SK-N-SH (cell line): Measurements from ENCODE around the gene TUBD1. TPM values are rescaled to one million over a fixed set of nuclear protein-coding genes. Genes with fewer than 3 reads are reported as not detected.
"Not testable (repeated sequence)": the region's sequence is repeated elsewhere in the genome, so short reads cannot be mapped to it uniquely, and the experiment has no call there.

Source experiments
- CTCF ChIA-PET: fragments of 300-600, 350-600 bp; formaldehyde crosslinking; extraction: SDS; loops from one replicate; lab custom pipeline; 2021; lab: Yijun Ruan, JAX
- POLR2A ChIA-PET: fragments of 350-600 bp; sonication (Branson Sonifier 250); formaldehyde crosslinking; extraction: SDS; loops from one replicate; lab custom pipeline; 2020; ENCODE audit warnings: antibody characterized with exemption, inconsistent platforms; lab: Yijun Ruan, JAX
- DNase-seq: peaks from one replicate; pipeline ENCODE4 v3.0.0; 2012
- H2AFZ ChIP-seq: fragments of 200-600 bp; sonication (generic); 2 replicates; pipeline ENCODE4 v1.8.1; 2016; ENCODE audit warnings: antibody characterized with exemption, mild to moderate bottlenecking, low read depth
- H3F3A ChIP-seq: fragments of 200-600 bp; sonication (generic); replicated peaks from 2 replicates; pipeline ENCODE3; 2016; ENCODE audit warnings: antibody characterized with exemption, mild to moderate bottlenecking; ENCODE audit not compliant: insufficient read depth
- H3K27ac ChIP-seq, 2 experiments: fragments of 200-500 bp in 1 of 2; fragments of 200-600 bp in 1 of 2; sonication (Bioruptor generic) in 1 of 2; sonication (generic), shearing (Covaris generic) in 1 of 2; 2 replicates each; pipeline versions ENCODE4 v1.5.1 to v1.6.1; 2014 to 2016; ENCODE audit warnings: low read depth in 2 of 2, inconsistent platforms in 1 of 2, low read length in 1 of 2, mild to moderate bottlenecking in 1 of 2, mixed read lengths in 1 of 2
- H3K27me3 ChIP-seq: fragments of 200-600 bp; sonication (generic), shearing (Covaris generic); 2 replicates; pipeline ENCODE4 v1.6.1; 2016; ENCODE audit warnings: mixed run types; ENCODE audit not compliant: insufficient read depth
- H3K36me3 ChIP-seq, 2 experiments: fragments of 200-500 bp in 1 of 2; fragments of 200-600 bp in 1 of 2; sonication (Bioruptor generic) in 1 of 2; sonication (generic) in 1 of 2; replicated peaks in 1 of 2; 2 replicates each; pipeline versions ENCODE3 to v1.5.1; 2014 to 2016; ENCODE audit warnings: low read length in 1 of 2, mild to moderate bottlenecking in 1 of 2; ENCODE audit not compliant: insufficient read depth in 2 of 2, control insufficient read depth in 1 of 2
- H3K4me1 ChIP-seq, 2 experiments: fragments of 200-500 bp in 1 of 2; fragments of 200-600 bp in 1 of 2; sonication (Bioruptor generic) in 1 of 2; sonication (generic), shearing (Covaris generic) in 1 of 2; 2 replicates each; pipeline versions ENCODE4 v1.5.1 to v1.6.1; 2014 to 2016; ENCODE audit warnings: low read depth in 1 of 2, low read length in 1 of 2, mixed run types in 1 of 2; ENCODE audit not compliant: insufficient read depth in 2 of 2, control insufficient read depth in 1 of 2
- H3K4me2 ChIP-seq: fragments of 200-600 bp; sonication (generic), shearing (Covaris generic); 2 replicates; pipeline ENCODE4 v1.6.1; 2017; ENCODE audit warnings: mixed run types
- H3K4me3 ChIP-seq, 2 experiments: fragments of 200-500 bp in 1 of 2; fragments of 200-600 bp in 1 of 2; sonication (Bioruptor generic) in 1 of 2; sonication (generic), shearing (Covaris generic) in 1 of 2; 2 replicates each; pipeline versions ENCODE4 v1.5.1 to v1.8.1; 2014 to 2016; ENCODE audit warnings: low read depth in 2 of 2, inconsistent platforms in 1 of 2, low read length in 1 of 2, mild to moderate bottlenecking in 1 of 2, mixed read lengths in 1 of 2, moderate library complexity in 1 of 2
- H3K79me2 ChIP-seq: fragments of 200-600 bp; sonication (generic); 2 replicates; pipeline ENCODE4 v1.8.1; 2017; ENCODE audit warnings: mild to moderate bottlenecking; ENCODE audit not compliant: insufficient read depth
- H3K9ac ChIP-seq: fragments of 200-600 bp; sonication (generic); 2 replicates; pipeline ENCODE4 v1.6.1; 2017; ENCODE audit warnings: mixed run types
- H3K9me2 ChIP-seq: fragments of 200-600 bp; sonication (generic); 2 replicates; pipeline ENCODE4 v1.6.1; 2017; ENCODE audit warnings: mixed run types
- H3K9me3 ChIP-seq: fragments of 200-600 bp; sonication (generic); 2 replicates; pipeline ENCODE4 v1.6.1; 2017; ENCODE audit warnings: mixed run types, mild to moderate bottlenecking, moderate library complexity
- H4K20me1 ChIP-seq: fragments of 200-600 bp; sonication (generic); 2 replicates; pipeline ENCODE4 v1.6.1; 2017; ENCODE audit warnings: mild to moderate bottlenecking, mixed run types; ENCODE audit not compliant: insufficient read depth
- GABPA ChIP-seq: IDR thresholded peaks from 2 replicates; pipeline ENCODE4 v1.4.0; 2012; ENCODE audit warnings: low read depth, mild to moderate bottlenecking
- MAX ChIP-seq: IDR thresholded peaks from 2 replicates; pipeline ENCODE4 v1.4.0; 2012; ENCODE audit warnings: low read depth
- POLR2AphosphoS5 ChIP-seq: IDR thresholded peaks from 2 replicates; pipeline ENCODE4 v1.6.1; 2012; ENCODE audit warnings: low read depth, low read length
- TEAD4 ChIP-seq: IDR thresholded peaks from 2 replicates; pipeline ENCODE4 v1.4.0; 2012; ENCODE audit warnings: mild to moderate bottlenecking, borderline replicate concordance; ENCODE audit not compliant: insufficient read depth
- YY1 ChIP-seq: IDR thresholded peaks from 2 replicates; pipeline ENCODE4 v1.4.0; 2012; ENCODE audit warnings: low read depth, mild to moderate bottlenecking
- WGBS: methylation state at CpG from one replicate; pipeline ENCODE4 v1.1.6; 2017; ENCODE audit warnings: low lambda C conversion rate; 5-methylcytosine and 5-hydroxymethylcytosine counted together
- polyA plus RNA-seq, 3 experiments: library from polyadenylated mRNA; depleted of rRNA; stranded (reverse); fragments of >200 nt; gene quantifications; 2 replicates each; pipeline ENCODE4 v1.2.3, GENCODE V29; 2012
- TF ChIP-seq, protein P1 (sequence below): IDR thresholded peaks from 2 replicates; pipeline ENCODE4 v1.4.0; 2012; ENCODE audit warnings: low read depth, borderline replicate concordance
- TF ChIP-seq, protein P2 (sequence below): fragments of 150-350 bp; IDR thresholded peaks from 2 replicates; pipeline ENCODE4 v1.6.1; 2017; ENCODE audit warnings: antibody characterized with exemption, low read length, low read depth, borderline replicate concordance

The TUBD1 gene
- polyA plus RNA-seq, 1 of the 3 experiments (the other 2 are of a cell fraction), result 3.2 TPM

DNA sequence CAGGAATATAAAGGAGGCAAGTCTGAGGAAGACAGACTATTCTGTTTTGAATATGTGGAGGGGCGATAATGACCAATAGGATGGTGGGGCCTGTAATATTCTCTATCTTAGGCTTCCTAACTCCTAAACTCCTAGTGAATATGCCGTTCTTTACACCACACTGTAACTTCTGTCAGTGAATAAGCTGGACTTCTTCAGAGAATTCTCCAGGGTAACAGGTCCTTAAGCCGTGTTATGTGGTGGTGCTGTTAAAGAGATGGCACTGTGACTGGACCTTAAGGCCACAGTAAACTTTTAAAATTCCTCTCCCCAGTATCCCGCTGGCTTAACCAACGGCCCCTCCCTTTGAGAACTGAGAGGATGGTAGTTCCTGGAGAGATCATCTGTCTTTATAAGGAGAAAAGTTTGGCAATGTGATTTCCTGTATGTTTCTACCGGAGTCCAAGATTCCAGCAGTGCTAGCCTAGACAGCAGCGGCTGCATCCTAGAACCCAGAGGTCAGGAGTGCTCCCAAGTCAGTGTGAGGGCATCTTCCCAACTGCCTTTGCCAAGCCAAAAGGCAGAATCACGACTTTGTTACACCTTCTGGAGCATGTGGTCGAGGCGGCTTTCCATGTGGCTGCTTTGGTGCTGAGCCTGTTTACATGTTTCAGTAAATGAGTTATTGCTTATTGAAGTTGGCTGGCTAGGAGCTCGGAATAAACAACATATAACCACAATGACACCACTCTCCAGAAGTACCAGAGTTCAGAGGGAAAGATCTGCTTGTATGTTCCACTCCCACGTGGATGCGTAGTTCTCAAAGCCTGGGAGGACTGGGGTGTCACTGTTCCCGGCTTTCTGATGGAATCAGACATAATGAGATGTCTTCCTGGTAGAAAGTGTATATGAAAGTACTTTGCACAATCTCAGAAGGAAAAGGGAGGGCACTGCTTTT is 41.0 kb downstream of the TUBD1 start:
- H2AFZ ChIP-seq, result peak overlapping the region; percentile 20; the same call in 1 of the 2 replicates
- POLR2A ChIA-PET, result no interaction called here

DNA sequence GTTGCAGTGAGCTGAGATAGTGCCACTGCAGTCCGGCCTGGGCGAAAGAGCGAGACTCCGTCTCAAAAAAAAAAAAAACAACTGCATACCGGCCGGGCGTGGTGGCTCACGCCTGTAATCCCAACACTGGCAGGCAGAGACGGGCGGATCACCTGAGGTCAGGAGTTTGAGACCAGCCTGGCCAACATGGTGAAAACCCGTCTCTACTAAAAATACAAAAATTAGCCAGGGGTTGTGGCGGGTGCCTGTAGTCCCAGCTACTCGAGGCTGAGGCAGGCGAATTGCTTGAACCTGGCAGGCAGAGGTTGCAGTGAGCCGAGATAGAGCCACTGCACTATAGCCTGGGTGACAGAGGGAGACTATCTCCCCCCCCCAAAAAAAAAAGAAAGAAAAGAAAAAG is 42.4 kb downstream of the TUBD1 start:
- CTCF ChIA-PET, result interaction anchor here (0.7 to 2.8 kb wide), 5 partner anchors 9 to 1798 kb away, joined by 3 to 16 read pairs (median 6); no protein-coding TSS in a partner anchor
- H3K9me3 ChIP-seq, POLR2A ChIA-PET, H4K20me1 ChIP-seq, H3K79me2 ChIP-seq, H2AFZ ChIP-seq, DNase-seq, H3K9me2 ChIP-seq, H3K9ac ChIP-seq, H3K4me3 ChIP-seq, H3K27ac ChIP-seq, H3K27me3 ChIP-seq, H3K36me3 ChIP-seq, H3K4me2 ChIP-seq: not testable (repeated sequence)
- Histone ChIP-seq H3F3A (peaks cover 39% of the 10 kb centered on the region), H3K4me1 (peaks cover 4 to 34% of the 10 kb centered on the region in 2 experiments; a peak in 3 of 4 replicates)
- 94% methylated on average over 15 of the region's 15 CpGs for WGBS

More for the DNA sequence above, 41.0 kb downstream of the TUBD1 start:
- no peaks in the 10 kb centered on the region for H3K36me3 ChIP-seq
- no peak for DNase-seq
- H4K20me1 ChIP-seq, result no peaks in the 10 kb centered on the region
- peak overlapping the region; percentile 23 to 71 for H3K27ac ChIP-seq
- TF ChIP-seq, protein P1, sequence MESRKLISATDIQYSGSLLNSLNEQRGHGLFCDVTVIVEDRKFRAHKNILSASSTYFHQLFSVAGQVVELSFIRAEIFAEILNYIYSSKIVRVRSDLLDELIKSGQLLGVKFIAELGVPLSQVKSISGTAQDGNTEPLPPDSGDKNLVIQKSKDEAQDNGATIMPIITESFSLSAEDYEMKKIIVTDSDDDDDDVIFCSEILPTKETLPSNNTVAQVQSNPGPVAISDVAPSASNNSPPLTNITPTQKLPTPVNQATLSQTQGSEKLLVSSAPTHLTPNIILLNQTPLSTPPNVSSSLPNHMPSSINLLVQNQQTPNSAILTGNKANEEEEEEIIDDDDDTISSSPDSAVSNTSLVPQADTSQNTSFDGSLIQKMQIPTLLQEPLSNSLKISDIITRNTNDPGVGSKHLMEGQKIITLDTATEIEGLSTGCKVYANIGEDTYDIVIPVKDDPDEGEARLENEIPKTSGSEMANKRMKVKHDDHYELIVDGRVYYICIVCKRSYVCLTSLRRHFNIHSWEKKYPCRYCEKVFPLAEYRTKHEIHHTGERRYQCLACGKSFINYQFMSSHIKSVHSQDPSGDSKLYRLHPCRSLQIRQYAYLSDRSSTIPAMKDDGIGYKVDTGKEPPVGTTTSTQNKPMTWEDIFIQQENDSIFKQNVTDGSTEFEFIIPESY, result no peak
- TF ChIP-seq YY1, result no peak
- no peak for TF ChIP-seq GABPA
- no peak for TF ChIP-seq POLR2AphosphoS5
- TF ChIP-seq TEAD4, result no peak
- 0 out of 2 replicates have a peak, but pooled peaks have one; percentile 39 for TF ChIP-seq MAX
- TF ChIP-seq, protein P2, sequence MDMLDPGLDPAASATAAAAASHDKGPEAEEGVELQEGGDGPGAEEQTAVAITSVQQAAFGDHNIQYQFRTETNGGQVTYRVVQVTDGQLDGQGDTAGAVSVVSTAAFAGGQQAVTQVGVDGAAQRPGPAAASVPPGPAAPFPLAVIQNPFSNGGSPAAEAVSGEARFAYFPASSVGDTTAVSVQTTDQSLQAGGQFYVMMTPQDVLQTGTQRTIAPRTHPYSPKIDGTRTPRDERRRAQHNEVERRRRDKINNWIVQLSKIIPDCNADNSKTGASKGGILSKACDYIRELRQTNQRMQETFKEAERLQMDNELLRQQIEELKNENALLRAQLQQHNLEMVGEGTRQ, result no peak
- 76% methylated on average over 14 of the region's 14 CpGs for WGBS
- peak overlapping the region; percentile 18; the same call in 1 of the 2 replicates for H3K4me2 ChIP-seq
- no peak overlapping the region; the same call in 1 of the 2 replicates for H3K9ac ChIP-seq
- no peak overlapping the region for H3K4me3 ChIP-seq
- CTCF ChIA-PET, result interaction anchor here (1.1 kb wide), 1 partner anchor 9 kb away, joined by 3 read pairs; no protein-coding TSS in a partner anchor
- H3F3A ChIP-seq, result peaks cover 25% of the 10 kb centered on the region
- no peaks in the 10 kb centered on the region for H3K79me2 ChIP-seq
- H3K9me2 ChIP-seq, result no peaks in the 10 kb centered on the region
- no peaks in the 10 kb centered on the region for H3K27me3 ChIP-seq
- H3K4me1 ChIP-seq, result peaks cover 0 to 20% of the 10 kb centered on the region in 2 experiments; a peak in 3 of 4 replicates
- H3K9me3 ChIP-seq, result no peaks in the 10 kb centered on the region
